GM12891 (cell line): Measurements from ENCODE around the gene RNF40.

Experiments
- PAX5 ChIP-seq: IDR thresholded peaks from 2 replicates; pipeline ENCODE4 v1.6.1; 2011; ENCODE audit warnings: low read length, moderate library complexity, mild to moderate bottlenecking; ENCODE audit not compliant: insufficient read depth, severe bottlenecking
- POLR2A ChIP-seq: IDR thresholded peaks from 2 replicates; pipeline ENCODE4 v1.6.1; 2011; ENCODE audit warnings: low read depth, low read length, control low read depth
- POLR2AphosphoS5 ChIP-seq: IDR thresholded peaks from 2 replicates; pipeline ENCODE4 v1.6.1; 2011; ENCODE audit warnings: low read depth, low read length, control low read depth
- POU2F2 ChIP-seq: IDR thresholded peaks from 2 replicates; pipeline ENCODE4 v1.6.1; 2011; ENCODE audit warnings: low read depth, mild to moderate bottlenecking, control low read depth, low read length, moderate library complexity
- TAF1 ChIP-seq: IDR thresholded peaks from 2 replicates; pipeline ENCODE4 v1.6.1; 2011; ENCODE audit warnings: low read depth, low read length, control low read depth

- TF ChIP-seq POLR2AphosphoS5 = no peak
- TF ChIP-seq TAF1 = no peak
- TF ChIP-seq POLR2A = no peak
- TF ChIP-seq PAX5 = no peak
- no peak for TF ChIP-seq POU2F2
Observed at GRCh38 chr16:30787613-30788378, 25.7 kb downstream of the RNF40 start.
